GM12878 (cell line): ENCODE results near the gene ZC3H11A. TPM values are rescaled to one million over a fixed set of nuclear protein-coding genes. Genes with fewer than 3 reads are reported as not detected.
A peak's percentile ranks its signal among the peaks of the same experiment; 100 is the strongest.

Experiments
- ATAC-seq: fragments of 200-7000 bp; cut with Tn5 transposase; 3 replicates; pipeline ENCODE4 v1.9.1; 2020; ENCODE audit warnings: mild to moderate bottlenecking, moderate library complexity
- BruUV-seq: library from RNA; stranded (reverse); fragments of 400-500 nt; replicated peaks from 2 replicates; lab custom pipeline; 2021; lab: Mats Ljungman, UMichigan
- CTCF ChIA-PET: fragments of 300-600 bp; sonication (Branson Sonifier 250); formaldehyde crosslinking; extraction: SDS; loops from one replicate; lab custom pipeline; 2021; ENCODE audit warnings: inconsistent platforms; lab: Yijun Ruan, JAX
- POLR2A ChIA-PET: fragments of 350-600 bp; formaldehyde crosslinking; extraction: SDS; loops from one replicate; lab custom pipeline; 2021; ENCODE audit warnings: inconsistent platforms; lab: Charles Lee
- RAD21 ChIA-PET: fragments of 300-600 bp; sonication (Branson Sonifier 250); formaldehyde crosslinking; loops from one replicate; lab custom pipeline; 2023; ENCODE audit warnings: antibody characterized with exemption; ENCODE audit not compliant: unreplicated experiment; lab: Charles Lee
- SMC1A ChIA-PET: fragments of 300-600 bp; sonication (Branson Sonifier 250); formaldehyde crosslinking; loops from one replicate; lab custom pipeline; 2023; ENCODE audit not compliant: unreplicated experiment, uncharacterized antibody; lab: Charles Lee
- DNase-seq: peaks from one replicate; pipeline ENCODE4 v3.0.0-alpha.2; 2011; ENCODE audit warnings: low read depth, low spot score
- FAIRE-seq: peaks from 3 replicates; lab custom pipeline; 2011; peaks lifted over from hg19 to GRCh38; lab: Jason Lieb, UNC
- H2AFZ ChIP-seq: 2 replicates; pipeline ENCODE4 v1.6.0; 2011; ENCODE audit warnings: low read depth, low read length, control low read depth; ENCODE audit not compliant: control insufficient read depth
- H3K27ac ChIP-seq: 2 replicates; pipeline ENCODE4 v1.5.1; 2011; ENCODE audit warnings: control low read depth; ENCODE audit not compliant: control insufficient read depth, insufficient read depth
- H3K27me3 ChIP-seq, 2 experiments: replicated peaks in 1 of 2; 2 replicates each; pipeline versions ENCODE4 v1.6.0 to v1.6.1; 2011; ENCODE audit warnings: low read length in 1 of 2; ENCODE audit not compliant: control insufficient read depth in 2 of 2, insufficient read depth in 2 of 2
- H3K36me3 ChIP-seq, 2 experiments: 2 replicates each; pipeline ENCODE4 v1.5.1; 2011; ENCODE audit warnings: low read length in 1 of 2; ENCODE audit not compliant: control insufficient read depth in 2 of 2, insufficient read depth in 2 of 2
- H3K4me1 ChIP-seq: 2 replicates; pipeline ENCODE4 v1.6.1; 2011; ENCODE audit warnings: mild to moderate bottlenecking, low read length, moderate library complexity, mixed read lengths; ENCODE audit not compliant: control insufficient read depth, insufficient read depth
- H3K4me2 ChIP-seq: 2 replicates; pipeline ENCODE4 v1.6.0; 2011; ENCODE audit warnings: control low read depth; ENCODE audit not compliant: control insufficient read depth, insufficient read depth
- H3K4me3 ChIP-seq: fragments of 200-600 bp; sonication (generic); 2 replicates; pipeline ENCODE4 v1.5.1; 2016
- H3K79me2 ChIP-seq: 2 replicates; pipeline ENCODE4 v1.6.0; 2011; ENCODE audit warnings: low read length; ENCODE audit not compliant: control insufficient read depth, insufficient read depth
- H3K9ac ChIP-seq: 2 replicates; pipeline ENCODE4 v1.8.0; 2011; ENCODE audit warnings: low read length, control low read depth, mixed read lengths; ENCODE audit not compliant: control insufficient read depth, insufficient read depth
- H3K9me3 ChIP-seq: replicated peaks from 3 replicates; pipeline ENCODE4 v1.5.1; 2011; ENCODE audit warnings: mild to moderate bottlenecking, low read length; ENCODE audit not compliant: control insufficient read depth, insufficient read depth
- H4K20me1 ChIP-seq: 2 replicates; pipeline ENCODE4 v1.6.0; 2011; ENCODE audit not compliant: control insufficient read depth, insufficient read depth
- ATF7 ChIP-seq: fragments of 450-650 bp; IDR thresholded peaks from 2 replicates; pipeline ENCODE4 v1.6.1; 2016; ENCODE audit warnings: low read depth, mild to moderate bottlenecking
- CBFB ChIP-seq: IDR thresholded peaks from 2 replicates; pipeline ENCODE4 v1.6.1; 2016; ENCODE audit warnings: antibody characterized with exemption, low read depth
- ELK1 ChIP-seq: IDR thresholded peaks from 2 replicates; pipeline ENCODE4 v1.6.1; 2012; ENCODE audit warnings: low read depth, low read length, improper control_type of control experiment
- FOXM1 ChIP-seq: IDR thresholded peaks from 2 replicates; pipeline ENCODE4 v1.6.1; 2012; ENCODE audit warnings: low read depth, mild to moderate bottlenecking, inconsistent platforms, low read length, moderate library complexity
- MEF2B ChIP-seq: fragments of 450-650 bp; IDR thresholded peaks from 2 replicates; pipeline ENCODE4 v1.6.1; 2018; ENCODE audit warnings: mild to moderate bottlenecking, moderate library complexity; ENCODE audit not compliant: partially characterized antibody, poor library complexity, severe bottlenecking
- NRF1 ChIP-seq: conservative IDR thresholded peaks from 2 replicates; pipeline ENCODE4 v1.6.1; 2011; ENCODE audit warnings: mild to moderate bottlenecking, low read depth, low read length, improper control_type of control experiment
- RUNX3 ChIP-seq: IDR thresholded peaks from 2 replicates; pipeline ENCODE4 v1.6.1; 2012; ENCODE audit warnings: low read length, inconsistent platforms
- SIX5 ChIP-seq: IDR thresholded peaks from 2 replicates; pipeline ENCODE4 v1.6.1; 2011; ENCODE audit warnings: mild to moderate bottlenecking, low read depth, low read length, moderate library complexity; ENCODE audit not compliant: severe bottlenecking
- SUPT20H ChIP-seq: IDR thresholded peaks from 2 replicates; pipeline ENCODE4 v1.6.1; 2011; ENCODE audit warnings: low read depth, mild to moderate bottlenecking, low read length, moderate library complexity, borderline replicate concordance; ENCODE audit not compliant: control insufficient read depth
- TCF12 ChIP-seq: IDR thresholded peaks from 2 replicates; pipeline ENCODE4 v1.6.1; 2011; ENCODE audit warnings: low read depth, mild to moderate bottlenecking, low read length
- ZNF207 ChIP-seq: fragments of 450-650 bp; IDR thresholded peaks from 2 replicates; pipeline ENCODE4 v1.6.1; 2014; ENCODE audit warnings: antibody characterized with exemption, mild to moderate bottlenecking, borderline replicate concordance
- WGBS: methylation state at CpG from one replicate; pipeline ENCODE4 v1.1.6; 2016; ENCODE audit warnings: low lambda C conversion rate; ENCODE audit not compliant: insufficient replicate concordance, insufficient coverage; ENCODE audit errors: missing lambda C conversion rate; 5-methylcytosine and 5-hydroxymethylcytosine counted together
- in situ Hi-C: fragments of 300-500 bp; cut with MboI; formaldehyde crosslinking; loops from 9 replicates; pipeline ENCODE4 v1.14.3; 2018; ENCODE audit warnings: mixed read lengths
- intact Hi-C: fragments of 100-400 bp; cut with micrococcal nuclease; formaldehyde crosslinking; loops from one replicate; pipeline ENCODE4 v1.14.2; 2022; ENCODE audit not compliant: unreplicated experiment
- polyA plus RNA-seq, 11 experiments: library from polyadenylated mRNA; depleted of rRNA in 4 of 11; unstranded in 6 of 11; stranded (reverse) in 5 of 11; fragments of >200 nt; fragmentation: Nextera tagmentation in 4 of 11; fragmentation: Illumina TruSeq in 1 of 11; extraction: Ambion mirVana in 4 of 11; extraction: Trizol in 1 of 11; gene quantifications; 1 replicate in 1 of 11; 2 replicates in 10 of 11; pipeline versions ENCODE4 v1.2.1 to v1.2.3, GENCODE V29; 2011 to 2016; ENCODE audit warnings: inconsistent platforms in 2 of 11, missing spikeins in 2 of 11, low read depth in 1 of 11
- total RNA-seq, 4 experiments: library from RNA; depleted of rRNA in 3 of 4; stranded (reverse); fragments of >200 nt in 3 of 4; fragmentation: Illumina TruSeq in 1 of 4; extraction: Trizol in 1 of 4; gene quantifications; 2 replicates each; pipeline versions ENCODE4 v1.2.1 to v1.2.3, GENCODE V29; 2013 to 2021
- TF ChIP-seq, protein P1 (sequence below): fragments of 450-650 bp; formaldehyde crosslinking; IDR thresholded peaks from 2 replicates; pipeline ENCODE4 v1.4.0; 2022; ENCODE audit warnings: mild to moderate bottlenecking, moderate library complexity

Gene ZC3H11A
- total and polyA plus RNA-seq, 10 of the 15 experiments (the other 5 are each of a cell fraction or from before 2014, with no cell fraction given) = 21.1 to 123 (median 60.8) TPM

GRCh38 chr1:203805689-203806088, 10.3 kb downstream of the ZC3H11A start:
- Histone ChIP-seq H3K4me2 (no peak overlapping the region), H3K27me3 (no peaks in the 10 kb centered on the region), H3K9ac (no peak overlapping the region), H3K4me1 (no peaks in the 10 kb centered on the region)
- DNase-seq = no peak
- TF ChIP-seq ELK1 = no peak
- TF ChIP-seq TCF12 = no peak
- no peak for TF ChIP-seq ZNF207
- TF ChIP-seq RUNX3 = no peak
- TF ChIP-seq MEF2B = no peak
- TF ChIP-seq SUPT20H = no peak
- TF ChIP-seq FOXM1 = no peak
- TF ChIP-seq NRF1 = no peak
- TF ChIP-seq, protein P1, sequence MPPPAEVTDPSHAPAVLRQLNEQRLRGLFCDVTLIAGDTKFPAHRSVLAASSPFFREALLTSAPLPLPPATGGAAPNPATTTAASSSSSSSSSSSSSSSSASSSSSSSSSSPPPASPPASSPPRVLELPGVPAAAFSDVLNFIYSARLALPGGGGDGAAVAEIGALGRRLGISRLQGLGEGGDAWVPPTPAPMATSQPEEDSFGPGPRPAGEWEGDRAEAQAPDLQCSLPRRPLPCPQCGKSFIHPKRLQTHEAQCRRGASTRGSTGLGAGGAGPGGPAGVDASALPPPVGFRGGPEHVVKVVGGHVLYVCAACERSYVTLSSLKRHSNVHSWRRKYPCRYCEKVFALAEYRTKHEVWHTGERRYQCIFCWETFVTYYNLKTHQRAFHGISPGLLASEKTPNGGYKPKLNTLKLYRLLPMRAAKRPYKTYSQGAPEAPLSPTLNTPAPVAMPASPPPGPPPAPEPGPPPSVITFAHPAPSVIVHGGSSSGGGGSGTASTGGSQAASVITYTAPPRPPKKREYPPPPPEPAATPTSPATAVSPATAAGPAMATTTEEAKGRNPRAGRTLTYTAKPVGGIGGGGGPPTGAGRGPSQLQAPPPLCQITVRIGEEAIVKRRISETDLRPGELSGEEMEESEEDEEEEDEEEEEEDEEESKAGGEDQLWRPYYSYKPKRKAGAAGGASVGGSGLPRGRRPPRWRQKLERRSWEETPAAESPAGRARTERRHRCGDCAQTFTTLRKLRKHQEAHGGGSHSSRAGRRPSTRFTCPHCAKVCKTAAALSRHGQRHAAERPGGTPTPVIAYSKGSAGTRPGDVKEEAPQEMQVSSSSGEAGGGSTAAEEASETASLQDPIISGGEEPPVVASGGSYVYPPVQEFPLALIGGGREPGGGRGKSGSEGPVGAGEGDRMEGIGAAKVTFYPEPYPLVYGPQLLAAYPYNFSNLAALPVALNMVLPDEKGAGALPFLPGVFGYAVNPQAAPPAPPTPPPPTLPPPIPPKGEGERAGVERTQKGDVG (CRISPR knock-in tag) = no peak
- TF ChIP-seq SIX5 = no peak
- TF ChIP-seq ATF7 = no peak
- no peak for TF ChIP-seq CBFB
- TF ChIP-seq, all 136 proteins: peak for 0
- peaks cover 1 to 18% of the 10 kb centered on the region in 2 experiments for H3K36me3 ChIP-seq
- ChIA-PET RAD21 (no interaction called here), POLR2A (no interaction called here), SMC1A (no interaction called here), CTCF (no interaction called here)
- no peak overlapping the region for H3K27ac ChIP-seq
- H3K79me2 ChIP-seq = peaks cover 36% of the 10 kb centered on the region
- intact Hi-C loops = no loop called here
- H4K20me1 ChIP-seq = no peaks in the 10 kb centered on the region; the same call in 1 of the 2 replicates
- ATAC-seq (no peak), FAIRE-seq (no peak)
- 99% methylated on average over 7 of the region's 7 CpGs for WGBS
- in situ Hi-C loops = no loop called here
- H3K9me3 ChIP-seq = no peaks in the 10 kb centered on the region
- no peak overlapping the region for H3K4me3 ChIP-seq
- BruUV-seq = TSS peak; percentile 1
- H2AFZ ChIP-seq = no peak overlapping the region
